NCI-H128 (cell line): Measurements from ENCODE around the gene SAMD11.

Experiments
- DNase-seq: peaks from one replicate; lab custom pipeline; 2025; ENCODE audit not compliant: unreplicated experiment; lab: John Stamatoyannopoulos, UW

SAMD11 gene

GRCh38 chr1:916173-917075, 7.3 kb upstream of the SAMD11 start:
- DNase-seq = no peak

GRCh38 chr1:917076-917459, 6.7 kb upstream of the SAMD11 start:
- no peak for DNase-seq

- no peak for DNase-seq
These were observed 6.1 kb upstream of the SAMD11 start for GRCh38 chr1:917466-918091.

- DNase-seq = no peak
These were observed 5.4 kb upstream of the SAMD11 start for GRCh38 chr1:918353-918752.

GRCh38 chr1:918843-919242, 4.9 kb upstream of the SAMD11 start:
- no peak for DNase-seq

- no peak for DNase-seq
These were observed 4.4 kb upstream of the SAMD11 start for GRCh38 chr1:919271-919872.

- DNase-seq = no peak
These were observed 3.7 kb upstream of the SAMD11 start for GRCh38 chr1:920010-920409.

GRCh38 chr1:920521-920920, 3.2 kb upstream of the SAMD11 start:
- no peak for DNase-seq

GRCh38 chr1:921011-921837, 2.5 kb upstream of the SAMD11 start:
- peak; percentile 68 for DNase-seq

- no peak for DNase-seq
These were observed 400 bp downstream of the SAMD11 start for GRCh38 chr1:923991-924655.

GRCh38 chr1:924656-925560, 1.2 kb downstream of the SAMD11 start:
- DNase-seq = no peak

- DNase-seq = no peak
These were observed 2.1 kb downstream of the SAMD11 start for GRCh38 chr1:925561-926421.

GRCh38 chr1:927234-927633, 3.5 kb downstream of the SAMD11 start:
- no peak for DNase-seq

GRCh38 chr1:927748-928147, 4.0 kb downstream of the SAMD11 start:
- DNase-seq = no peak

- DNase-seq = no peak
These were observed 5.3 kb downstream of the SAMD11 start for GRCh38 chr1:928825-929661.

- DNase-seq = no peak
These were observed 6.2 kb downstream of the SAMD11 start for GRCh38 chr1:929712-930632.

GRCh38 chr1:930633-931138, 7.0 kb downstream of the SAMD11 start:
- no peak for DNase-seq
